ENCODE data around the gene RERE.

GRCh38 chr1:8495928-8496401 is 321.5 kb downstream of the RERE start:
- TF ChIP-seq CTCF (IDR thresholded peaks at IDR 0.05), result no peak
- no peak for TF ChIP-seq POLR2AphosphoS5 (IDR thresholded peaks at IDR 0.05; ENCODE audit: low read depth, low read length)
- TF ChIP-seq REST (IDR thresholded peaks at IDR 0.05; ENCODE audit: insufficient read depth in 1 of 2, low read depth in 2 of 2, low read length in 1 of 2), result no peak
- no peak for TF ChIP-seq TCF7L2 (IDR thresholded peaks at IDR 0.05; ENCODE audit: low read depth, low read length)

Measured in Panc1 (cell line).